ENCODE results near the gene R3HDM2.

The R3HDM2 gene

GRCh38 chr12:57464569-57464968, 33.7 kb upstream of the R3HDM2 start:
- Mint-ChIP-seq H3K27ac (no peak overlapping the region), H3K4me1 (peaks cover 31% of the 10 kb centered on the region), H3K27me3 (ENCODE audit: low read depth, poor library complexity) (peaks cover 68% of the 10 kb centered on the region), H3K4me3 (no peak overlapping the region), H3K9me3 (no peaks in the 10 kb centered on the region), H3K36me3 (ENCODE audit: low read depth) (no peaks in the 10 kb centered on the region)
- no peak for DNase-seq
- TF ChIP-seq CTCF (IDR thresholded peaks at IDR 0.05), result no peak

GRCh38 chr12:57462912-57463253, 32.0 kb upstream of the R3HDM2 start:
- Mint-ChIP-seq H3K27ac (no peak overlapping the region), H3K4me1 (peaks cover 46% of the 10 kb centered on the region)

GRCh38 chr12:57462251-57462911, 31.5 kb upstream of the R3HDM2 start:
- TF ChIP-seq CTCF (IDR thresholded peaks at IDR 0.05), result peak; percentile 82
- peaks cover 54% of the 10 kb centered on the region for H3K27me3 Mint-ChIP-seq (ENCODE audit: low read depth, poor library complexity)
- H3K4me1 Mint-ChIP-seq, result peaks cover 46% of the 10 kb centered on the region

More at GRCh38 chr12:57462912-57463253, 32.0 kb upstream of the R3HDM2 start:
- Mint-ChIP-seq H3K27me3 (ENCODE audit: low read depth, poor library complexity) (peaks cover 57% of the 10 kb centered on the region), H3K4me3 (no peak overlapping the region), H3K36me3 (ENCODE audit: low read depth) (no peaks in the 10 kb centered on the region), H3K9me3 (no peaks in the 10 kb centered on the region)
- no peak for TF ChIP-seq CTCF (IDR thresholded peaks at IDR 0.05)
- DNase-seq, result no peak

GRCh38 chr12:57461917-57462250, 31.0 kb upstream of the R3HDM2 start:
- Mint-ChIP-seq H3K27ac (no peak overlapping the region), H3K9me3 (no peaks in the 10 kb centered on the region), H3K4me1 (peaks cover 49% of the 10 kb centered on the region), H3K36me3 (ENCODE audit: low read depth) (no peaks in the 10 kb centered on the region), H3K4me3 (peak overlapping the region; percentile 75), H3K27me3 (ENCODE audit: low read depth, poor library complexity) (peaks cover 54% of the 10 kb centered on the region)
- no peak for TF ChIP-seq CTCF (IDR thresholded peaks at IDR 0.05)
- no peak for DNase-seq

More at GRCh38 chr12:57462251-57462911, 31.5 kb upstream of the R3HDM2 start:
- H3K9me3 Mint-ChIP-seq, result no peaks in the 10 kb centered on the region
- no peaks in the 10 kb centered on the region for H3K36me3 Mint-ChIP-seq (ENCODE audit: low read depth)
- H3K27ac Mint-ChIP-seq, result peak overlapping the region; percentile 41
- peak overlapping the region; percentile 79 for H3K4me3 Mint-ChIP-seq
- peak; percentile 90 for DNase-seq

- peaks cover 54% of the 10 kb centered on the region for H3K27me3 Mint-ChIP-seq (ENCODE audit: low read depth, poor library complexity)
- peaks cover 54% of the 10 kb centered on the region for H3K4me1 Mint-ChIP-seq
- DNase-seq, result peak; percentile 81
- no peak overlapping the region for H3K27ac Mint-ChIP-seq
- no peaks in the 10 kb centered on the region for H3K36me3 Mint-ChIP-seq (ENCODE audit: low read depth)
- TF ChIP-seq CTCF (IDR thresholded peaks at IDR 0.05), result no peak
- no peaks in the 10 kb centered on the region for H3K9me3 Mint-ChIP-seq
- H3K4me3 Mint-ChIP-seq, result peak overlapping the region; percentile 75
These were observed 30.6 kb upstream of the R3HDM2 start for GRCh38 chr12:57461276-57461916.

- Mint-ChIP-seq H3K27me3 (ENCODE audit: low read depth, poor library complexity) (peaks cover 53% of the 10 kb centered on the region), H3K9me3 (no peaks in the 10 kb centered on the region), H3K27ac (no peak overlapping the region), H3K4me1 (peaks cover 59% of the 10 kb centered on the region), H3K36me3 (ENCODE audit: low read depth) (no peaks in the 10 kb centered on the region), H3K4me3 (peak overlapping the region; percentile 75)
- TF ChIP-seq CTCF (IDR thresholded peaks at IDR 0.05), result peak; percentile 27
- peak; percentile 71 for DNase-seq
These were observed 30.0 kb upstream of the R3HDM2 start for GRCh38 chr12:57460841-57461275.
